Measurements from ENCODE around the gene TAL2.

TAL2 gene

DNA sequence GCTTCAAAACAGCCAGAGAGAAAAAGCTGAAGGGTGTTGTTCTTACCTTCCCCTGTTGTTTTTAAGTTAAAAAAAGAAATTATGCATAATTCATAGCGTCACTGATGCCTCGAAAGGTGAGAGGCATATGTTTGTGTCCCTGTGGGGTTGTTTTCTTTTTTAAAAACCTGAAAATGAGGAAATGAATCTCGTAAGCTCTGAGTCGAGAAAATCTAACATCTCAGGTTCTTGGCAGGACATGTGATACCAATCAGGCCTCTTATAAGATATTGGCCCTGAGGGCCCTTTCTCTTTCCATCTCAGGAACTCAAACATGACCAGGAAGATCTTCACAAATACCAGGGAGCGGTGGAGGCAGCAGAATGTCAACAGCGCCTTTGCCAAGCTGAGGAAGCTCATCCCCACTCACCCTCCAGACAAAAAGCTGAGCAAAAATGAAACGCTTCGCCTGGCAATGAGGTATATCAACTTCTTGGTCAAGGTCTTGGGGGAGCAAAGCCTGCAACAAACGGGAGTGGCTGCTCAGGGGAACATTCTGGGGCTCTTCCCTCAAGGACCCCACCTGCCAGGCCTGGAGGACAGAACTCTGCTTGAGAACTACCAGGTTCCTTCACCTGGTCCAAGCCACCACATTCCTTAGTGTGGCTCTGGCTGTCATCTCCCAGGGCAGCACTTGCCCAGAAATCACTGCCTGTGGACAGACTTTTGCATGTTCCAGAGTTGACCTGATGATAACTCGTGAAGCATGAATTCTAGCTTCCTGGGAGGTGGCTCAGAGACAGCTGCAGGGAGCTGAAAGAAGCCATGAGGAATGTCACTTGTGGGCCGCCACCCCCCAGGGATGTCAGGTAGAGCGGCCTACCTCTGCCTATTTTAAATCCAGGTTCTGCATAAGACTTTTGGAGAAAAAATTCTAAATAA lies at the start of gene TAL2:
Gene TAL2 (plus strand): TSS at position 274 of the 921 bp plus-strand sequence. CDS start 40 bp downstream, at position 314.
- no peak for DNase-seq (ENCODE audit: low read depth, low spot score)
- no peak within 1 kb of the TSS for H3K27ac ChIP-seq

DNA sequence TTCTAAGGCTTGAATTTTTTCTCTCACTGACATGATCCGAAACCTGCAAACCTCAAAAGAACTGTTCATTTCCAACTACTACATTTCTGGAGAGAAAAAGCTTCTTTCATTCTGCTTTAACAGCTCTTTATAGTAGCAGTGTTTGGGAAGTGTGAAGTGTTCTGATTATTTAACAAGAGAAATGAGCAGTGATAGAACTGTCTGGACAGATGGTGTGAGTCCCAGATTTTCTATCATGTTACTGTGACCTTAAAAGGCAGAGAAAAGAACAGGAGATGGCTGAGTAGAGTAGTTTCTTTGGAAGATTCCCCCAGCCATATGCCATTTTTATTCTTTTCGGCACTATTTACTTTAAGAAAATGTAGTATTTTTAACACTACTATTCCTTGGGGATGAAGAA lies 41.3 kb upstream of the TAL2 start:
- H3K27ac ChIP-seq, result no peak overlapping the region
- DNase-seq (ENCODE audit: low read depth, low spot score), result no peak

DNA sequence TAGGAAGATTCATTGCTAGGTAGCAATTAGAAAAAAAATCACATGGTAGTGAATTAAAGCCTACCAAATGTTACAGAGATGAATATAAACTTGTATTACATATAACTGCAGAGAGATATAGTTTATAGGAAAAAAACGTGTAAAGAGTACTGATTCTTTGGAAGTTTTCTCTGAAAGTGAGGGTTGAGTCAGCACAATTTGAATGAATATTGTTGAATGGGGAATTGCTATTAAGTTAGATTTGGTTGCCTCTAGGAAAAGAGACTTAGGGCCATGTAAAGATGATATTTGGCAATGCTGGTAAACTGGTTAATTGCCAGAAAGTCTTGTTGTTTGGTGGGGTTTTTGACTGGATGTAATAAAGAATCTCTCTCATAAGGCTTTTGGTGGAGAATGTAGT lies 37.2 kb upstream of the TAL2 start:
- no peak overlapping the region for H3K27ac ChIP-seq
- no peak for DNase-seq (ENCODE audit: low read depth, low spot score)

GRCh38 chr9:105632807-105633206 lies 29.4 kb upstream of the TAL2 start:
- H3K27ac ChIP-seq, result no peak overlapping the region
- DNase-seq (ENCODE audit: low read depth, low spot score), result no peak

GRCh38 chr9:105633411-105633810 lies 28.8 kb upstream of the TAL2 start:
- H3K27ac ChIP-seq, result no peak overlapping the region
- no peak for DNase-seq (ENCODE audit: low read depth, low spot score)

- no peak for DNase-seq (ENCODE audit: low read depth, low spot score)
- H3K27ac ChIP-seq, result no peak overlapping the region
These were observed 25.9 kb upstream of the TAL2 start for GRCh38 chr9:105636331-105636730.

- DNase-seq (ENCODE audit: low read depth, low spot score), result no peak
- H3K27ac ChIP-seq, result no peak overlapping the region
These were observed 24.4 kb upstream of the TAL2 start for GRCh38 chr9:105637787-105638395.

DNA sequence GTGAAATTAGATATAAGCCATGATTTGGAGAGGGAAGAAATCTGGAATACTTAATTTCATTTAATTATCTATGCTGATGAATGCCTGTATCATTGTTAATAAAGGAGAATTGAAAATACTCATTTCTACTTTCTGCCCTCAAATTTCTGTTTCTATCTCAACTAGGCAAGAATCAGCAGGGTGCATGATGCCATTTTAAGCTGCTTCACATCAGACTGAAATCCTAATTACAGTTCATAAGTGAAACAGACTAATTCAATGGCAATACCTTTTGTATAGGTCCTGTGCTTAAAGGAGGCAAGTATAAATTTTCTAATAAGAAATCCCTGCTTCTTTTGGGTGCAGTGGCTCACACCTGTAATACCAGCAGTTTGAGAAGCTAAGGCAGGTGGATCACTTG lies 22.3 kb upstream of the TAL2 start:
- H3K27ac ChIP-seq, result no peak overlapping the region
- no peak for DNase-seq (ENCODE audit: low read depth, low spot score)

DNA sequence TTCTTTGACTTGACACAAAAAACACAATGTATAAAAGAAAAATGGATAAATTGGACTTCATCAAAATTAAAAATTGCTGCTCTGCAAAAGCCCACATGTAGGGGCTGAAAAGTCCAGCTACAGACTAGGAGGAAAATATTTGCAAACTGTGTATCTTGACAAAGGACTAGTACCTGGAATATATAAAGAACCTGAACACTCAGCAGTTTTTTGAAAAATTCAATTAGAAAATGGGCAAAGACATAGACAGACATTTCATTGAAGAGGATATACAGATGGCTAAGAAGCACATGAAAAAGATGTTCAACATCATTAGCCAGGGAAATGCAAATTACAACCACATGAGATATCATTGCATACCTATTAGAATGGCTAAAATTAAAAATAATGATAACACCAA lies 18.5 kb upstream of the TAL2 start:
- H3K27ac ChIP-seq, result no peak overlapping the region

DNA sequence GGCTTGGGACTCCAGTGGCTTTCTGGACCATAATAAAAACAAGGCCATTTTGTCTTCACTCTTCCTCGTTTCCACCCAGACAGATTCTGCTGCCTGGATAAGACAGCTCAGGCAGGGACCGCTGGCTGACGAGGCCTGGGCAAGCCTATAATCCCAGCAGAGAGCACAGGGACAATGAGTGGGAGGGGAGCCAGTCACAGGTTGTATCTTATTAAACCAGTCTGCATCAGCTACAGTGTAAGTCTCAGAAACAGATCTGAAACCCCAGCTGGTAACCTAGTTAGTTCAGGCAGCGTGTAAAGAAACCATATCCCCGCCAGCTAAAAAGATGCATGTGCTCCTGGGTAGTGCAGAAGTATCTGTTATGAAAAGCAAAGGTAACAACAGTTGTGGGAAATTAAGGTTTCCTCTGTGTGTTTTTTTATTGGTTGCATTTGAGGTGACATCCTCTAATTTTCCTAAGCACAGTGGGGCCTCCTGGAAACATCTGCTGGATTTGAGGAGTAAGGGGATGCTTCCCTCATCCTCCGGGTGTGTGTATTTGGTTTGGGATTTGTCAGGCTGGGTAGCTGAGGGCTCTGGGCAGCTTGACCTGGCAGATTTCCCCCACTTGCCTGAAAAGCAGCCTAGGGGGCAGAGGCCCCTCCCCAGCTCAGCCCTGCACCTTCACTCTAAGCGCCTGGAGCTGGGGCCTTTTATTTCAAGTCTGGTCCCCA lies 15.2 kb upstream of the TAL2 start:
- DNase-seq (ENCODE audit: low read depth, low spot score), result no peak
- no peak overlapping the region for H3K27ac ChIP-seq

More for the DNA sequence above, 18.5 kb upstream of the TAL2 start:
- DNase-seq (ENCODE audit: low read depth, low spot score), result no peak

- no peak for DNase-seq (ENCODE audit: low read depth, low spot score)
- H3K27ac ChIP-seq, result no peak overlapping the region
These were observed 14.5 kb upstream of the TAL2 start for GRCh38 chr9:105647595-105648349.

GRCh38 chr9:105651806-105652205 lies 10.5 kb upstream of the TAL2 start:
- no peak for DNase-seq (ENCODE audit: low read depth, low spot score)
- no peak overlapping the region for H3K27ac ChIP-seq

- DNase-seq (ENCODE audit: low read depth, low spot score), result no peak
These were observed 5.9 kb upstream of the TAL2 start for GRCh38 chr9:105656131-105656921.

DNA sequence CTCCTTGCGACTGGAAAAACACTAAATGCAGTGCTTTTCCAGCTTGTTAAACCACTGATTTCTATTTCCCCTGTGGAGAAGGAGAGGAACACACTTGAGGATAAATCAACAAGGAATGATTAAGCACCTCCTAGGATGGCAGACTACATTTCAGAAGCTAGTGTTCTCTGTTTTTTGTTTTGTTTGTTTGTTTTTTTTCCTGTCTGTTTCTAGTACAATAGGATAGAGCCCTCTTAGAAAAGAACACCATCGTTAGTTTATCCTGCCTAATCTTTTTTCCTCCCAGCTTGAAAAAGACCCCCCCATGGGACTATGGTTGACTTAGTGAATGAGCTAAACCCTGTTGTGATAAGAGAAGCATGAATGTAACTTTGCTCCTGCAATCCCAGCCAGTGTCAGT lies 3.9 kb upstream of the TAL2 start:
- no peak overlapping the region for H3K27ac ChIP-seq
- no peak for DNase-seq (ENCODE audit: low read depth, low spot score)

More at GRCh38 chr9:105656131-105656921, 5.9 kb upstream of the TAL2 start:
- H3K27ac ChIP-seq, result no peak overlapping the region

GRCh38 chr9:105661011-105661410 lies 1.2 kb upstream of the TAL2 start:
- H3K27ac ChIP-seq, result no peak overlapping the region
- no peak for DNase-seq (ENCODE audit: low read depth, low spot score)

DNA sequence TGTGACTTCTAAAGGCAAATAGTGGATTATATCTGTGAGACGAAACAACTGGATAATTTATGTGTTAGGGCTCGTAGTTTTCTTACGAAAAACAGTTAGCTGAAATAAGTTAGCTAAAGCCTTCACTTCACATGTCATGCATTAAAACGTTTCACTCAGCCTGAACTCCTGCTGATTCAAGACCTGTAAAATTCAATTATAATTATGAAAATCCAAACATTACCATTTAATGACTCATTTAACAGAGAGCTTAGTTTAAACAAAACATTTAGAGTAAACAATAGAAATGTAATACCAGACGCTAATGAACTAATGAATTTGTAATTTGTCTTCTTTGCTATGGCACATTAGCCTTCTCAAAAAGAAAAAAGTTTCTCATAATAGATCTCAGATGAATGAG lies 1.7 kb downstream of the TAL2 start:
- no peak overlapping the region for H3K27ac ChIP-seq
- DNase-seq (ENCODE audit: low read depth, low spot score), result no peak

GRCh38 chr9:105667867-105668266 lies 5.6 kb downstream of the TAL2 start:
- H3K27ac ChIP-seq, result no peak overlapping the region
- DNase-seq (ENCODE audit: low read depth, low spot score), result no peak

DNA sequence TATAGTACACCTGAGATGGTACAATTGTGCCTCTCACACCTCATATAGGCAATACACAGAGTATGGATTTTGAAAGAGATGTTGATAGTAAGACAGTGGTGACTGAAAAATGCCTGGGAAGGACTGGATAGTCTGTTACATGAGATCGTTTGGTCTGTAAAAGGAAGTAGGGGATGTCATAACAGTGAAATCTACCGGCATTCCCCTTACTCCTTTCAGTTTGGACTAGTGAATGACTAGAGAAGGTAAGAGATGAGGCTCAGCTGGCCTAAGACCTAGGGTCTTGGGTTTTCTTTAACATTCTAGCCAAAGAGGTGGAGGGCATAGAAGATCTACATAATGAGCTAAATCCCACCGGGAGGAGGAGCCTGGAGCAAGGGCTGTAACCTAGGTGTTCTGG lies 8.1 kb downstream of the TAL2 start:
- no peak overlapping the region for H3K27ac ChIP-seq
- no peak for DNase-seq (ENCODE audit: low read depth, low spot score)

DNA sequence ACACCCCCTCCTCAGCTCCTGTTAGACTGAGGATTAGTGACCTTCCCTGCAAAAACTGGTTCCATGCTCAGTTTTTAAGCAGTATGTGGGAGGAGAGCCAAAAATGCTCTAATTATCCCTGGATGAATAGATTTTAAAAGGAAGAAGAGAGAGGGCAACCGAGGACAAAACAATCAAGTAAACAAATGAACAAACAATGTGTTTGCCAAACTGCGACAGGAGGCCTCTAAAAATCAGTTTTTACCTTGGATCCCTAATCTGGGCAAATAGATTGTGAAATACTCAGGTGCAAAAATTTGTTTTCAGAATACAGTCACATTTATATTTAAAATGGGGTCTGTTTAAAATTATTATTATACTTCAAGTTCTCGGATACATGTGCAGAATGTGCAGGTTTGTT lies 8.5 kb downstream of the TAL2 start:
- H3K27ac ChIP-seq, result no peak overlapping the region
- no peak for DNase-seq (ENCODE audit: low read depth, low spot score)
